Subcutaneous adipose tissue (tissue), 4 donors: Measurements from ENCODE around the gene TUSC2. TPM values are rescaled to one million over a fixed set of nuclear protein-coding genes. Genes with fewer than 3 reads are reported as not detected.

Source experiments
- total RNA-seq, 4 donors: library from RNA; depleted of rRNA; stranded (reverse); fragments of >200 nt; gene quantifications; one replicate each; pipeline ENCODE4 v1.1.0, GENCODE V29; 2016
- TF ChIP-seq, protein P1 (sequence below): fragments of 450-650 bp; IDR thresholded peaks from one replicate; pipeline ENCODE4 v1.5.1; 2016; ENCODE audit warnings: low read depth, mild to moderate bottlenecking, control low read depth, antibody characterized with exemption, moderate library complexity

Gene TUSC2
- total RNA-seq, 4 donors from 2014 or later = 17.8 to 27.5 (median 20.7) TPM

DNA sequence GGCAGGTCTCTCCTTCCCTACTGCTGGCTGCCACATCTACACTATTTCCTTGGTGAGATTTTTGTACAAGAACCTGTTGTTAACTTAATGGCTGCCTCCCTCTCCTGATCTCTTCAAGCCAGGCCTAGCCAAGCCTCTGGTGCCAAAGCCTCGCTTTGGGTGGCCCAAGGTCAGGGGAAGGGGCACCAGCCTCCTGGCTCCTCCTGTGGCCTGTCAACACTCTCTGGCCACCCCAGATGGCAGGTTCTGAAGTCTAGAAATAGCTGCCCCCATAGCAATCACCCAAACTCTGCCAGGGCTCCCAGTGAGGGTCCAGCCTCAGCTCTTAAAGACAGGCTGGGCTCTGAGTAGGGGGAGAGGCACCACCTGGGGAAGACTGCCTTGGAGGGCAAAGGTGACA is 40.8 kb downstream of the TUSC2 start:
- TF ChIP-seq, protein P1, sequence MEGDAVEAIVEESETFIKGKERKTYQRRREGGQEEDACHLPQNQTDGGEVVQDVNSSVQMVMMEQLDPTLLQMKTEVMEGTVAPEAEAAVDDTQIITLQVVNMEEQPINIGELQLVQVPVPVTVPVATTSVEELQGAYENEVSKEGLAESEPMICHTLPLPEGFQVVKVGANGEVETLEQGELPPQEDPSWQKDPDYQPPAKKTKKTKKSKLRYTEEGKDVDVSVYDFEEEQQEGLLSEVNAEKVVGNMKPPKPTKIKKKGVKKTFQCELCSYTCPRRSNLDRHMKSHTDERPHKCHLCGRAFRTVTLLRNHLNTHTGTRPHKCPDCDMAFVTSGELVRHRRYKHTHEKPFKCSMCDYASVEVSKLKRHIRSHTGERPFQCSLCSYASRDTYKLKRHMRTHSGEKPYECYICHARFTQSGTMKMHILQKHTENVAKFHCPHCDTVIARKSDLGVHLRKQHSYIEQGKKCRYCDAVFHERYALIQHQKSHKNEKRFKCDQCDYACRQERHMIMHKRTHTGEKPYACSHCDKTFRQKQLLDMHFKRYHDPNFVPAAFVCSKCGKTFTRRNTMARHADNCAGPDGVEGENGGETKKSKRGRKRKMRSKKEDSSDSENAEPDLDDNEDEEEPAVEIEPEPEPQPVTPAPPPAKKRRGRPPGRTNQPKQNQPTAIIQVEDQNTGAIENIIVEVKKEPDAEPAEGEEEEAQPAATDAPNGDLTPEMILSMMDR = no peak

GRCh38 chr3:50286322-50287227 is 41.4 kb downstream of the TUSC2 start:
- TF ChIP-seq, protein P1 = no peak

- TF ChIP-seq, protein P1 = no peak
Observed at GRCh38 chr3:50279255-50280016, 48.6 kb downstream of the TUSC2 start.

- TF ChIP-seq, protein P1 = no peak
Observed at GRCh38 chr3:50278880-50279224, 49.2 kb downstream of the TUSC2 start, which contains the start of gene LSMEM2. LSMEM2 (plus strand) TSS chr3:50279087; CDS start chr3:50279114, 27 bp downstream.

GRCh38 chr3:50278123-50278879 is 49.7 kb downstream of the TUSC2 start:
- TF ChIP-seq, protein P1 = no peak

GRCh38 chr3:50276762-50277101 is 51.3 kb downstream of the TUSC2 start:
- TF ChIP-seq, protein P1 = no peak
